IMR-90 (cell line): ENCODE results near the gene NACC2.

ENCODE experiments used
- BHLHE40 ChIP-seq: fragments of 150-350 bp; IDR thresholded peaks from 2 replicates; pipeline ENCODE4 v1.6.1; 2016; ENCODE audit warnings: mild to moderate bottlenecking, low read depth, low read length
- CEBPB ChIP-seq: IDR thresholded peaks from 2 replicates; pipeline ENCODE4 v1.6.1; 2012; ENCODE audit warnings: low read depth, low read length, improper control_type of control experiment
- CHD1 ChIP-seq: IDR thresholded peaks from 2 replicates; pipeline ENCODE4 v1.6.1; 2012; ENCODE audit warnings: low read depth, low read length, improper control_type of control experiment
- FOS ChIP-seq: fragments of 150-350 bp; IDR thresholded peaks from 2 replicates; pipeline ENCODE4 v1.6.1; 2016; ENCODE audit warnings: low read depth, low read length
- MXI1 ChIP-seq: IDR thresholded peaks from 2 replicates; pipeline ENCODE4 v1.6.1; 2012; ENCODE audit warnings: low read depth, mild to moderate bottlenecking, low read length, moderate library complexity, borderline replicate concordance
- POLR2A ChIP-seq: IDR thresholded peaks from 2 replicates; pipeline ENCODE4 v1.6.1; 2012; ENCODE audit warnings: mild to moderate bottlenecking, low read depth, low read length
- RAD21 ChIP-seq: IDR thresholded peaks from 2 replicates; pipeline ENCODE4 v1.6.1; 2012; ENCODE audit warnings: low read length, improper control_type of control experiment
- RCOR1 ChIP-seq: IDR thresholded peaks from 2 replicates; pipeline ENCODE4 v1.6.1; 2012; ENCODE audit warnings: mild to moderate bottlenecking, low read length, improper control_type of control experiment; ENCODE audit not compliant: insufficient replicate concordance
- RFX5 ChIP-seq: IDR thresholded peaks from 2 replicates; pipeline ENCODE4 v1.8.0; 2012; ENCODE audit warnings: low read depth, mild to moderate bottlenecking, low read length, moderate library complexity
- SMC3 ChIP-seq: fragments of 150-350 bp; IDR thresholded peaks from 2 replicates; pipeline ENCODE4 v1.6.1; 2016; ENCODE audit warnings: low read depth, mild to moderate bottlenecking, antibody characterized with exemption, low read length, moderate library complexity
- USF2 ChIP-seq: fragments of 150-350 bp; IDR thresholded peaks from 2 replicates; pipeline ENCODE4 v1.6.1; 2017; ENCODE audit warnings: mild to moderate bottlenecking, antibody characterized with exemption, low read length, low read depth
- TF ChIP-seq, protein P1 (sequence below): conservative IDR thresholded peaks from 2 replicates; pipeline ENCODE4 v1.5.1; 2012; ENCODE audit warnings: mild to moderate bottlenecking, low read depth, low read length, improper control_type of control experiment
- TF ChIP-seq, protein P2 (sequence below): fragments of 150-350 bp; IDR thresholded peaks from 2 replicates; pipeline ENCODE4 v1.6.1; 2016; ENCODE audit warnings: low read depth, mild to moderate bottlenecking, low read length, moderate library complexity, borderline replicate concordance

DNA sequence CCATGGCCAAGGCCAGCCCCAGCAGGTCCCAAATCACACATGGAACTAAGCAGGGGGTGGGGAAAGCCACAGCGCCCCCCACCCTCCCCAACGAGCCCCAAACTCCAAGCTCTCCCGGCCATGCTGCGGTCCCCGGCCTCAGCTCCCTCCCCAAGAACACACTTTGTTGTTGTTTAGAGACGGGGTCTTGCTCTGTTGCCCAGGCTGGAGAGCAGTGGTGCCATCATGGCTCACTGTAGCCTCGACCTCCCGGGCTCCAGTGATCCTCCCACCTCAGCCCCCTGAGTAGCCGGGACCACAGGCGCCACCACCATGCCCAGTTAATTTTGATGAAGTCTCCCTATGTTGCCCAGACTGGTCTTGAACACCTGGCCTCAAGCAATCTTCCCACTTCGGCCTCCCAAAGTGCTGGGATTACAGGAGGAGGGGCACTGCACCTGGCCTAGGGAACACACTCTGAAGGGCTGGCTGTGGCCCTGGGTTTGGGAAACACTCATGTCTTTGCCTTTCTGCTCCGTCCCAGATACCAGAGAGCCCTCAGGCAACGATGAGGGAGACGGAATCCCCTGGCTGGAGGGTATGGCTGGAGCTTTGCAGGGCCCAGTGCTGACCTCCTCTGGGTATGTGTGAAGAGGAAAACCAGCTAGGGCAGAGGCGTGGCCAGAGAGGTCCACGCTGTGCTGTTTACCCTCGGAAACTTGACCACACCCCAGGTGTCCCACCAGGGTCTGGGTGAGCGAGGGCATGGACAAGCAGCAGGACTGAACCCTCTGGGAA, 80.8 kb downstream of the NACC2 start:
- TF ChIP-seq, protein P1, sequence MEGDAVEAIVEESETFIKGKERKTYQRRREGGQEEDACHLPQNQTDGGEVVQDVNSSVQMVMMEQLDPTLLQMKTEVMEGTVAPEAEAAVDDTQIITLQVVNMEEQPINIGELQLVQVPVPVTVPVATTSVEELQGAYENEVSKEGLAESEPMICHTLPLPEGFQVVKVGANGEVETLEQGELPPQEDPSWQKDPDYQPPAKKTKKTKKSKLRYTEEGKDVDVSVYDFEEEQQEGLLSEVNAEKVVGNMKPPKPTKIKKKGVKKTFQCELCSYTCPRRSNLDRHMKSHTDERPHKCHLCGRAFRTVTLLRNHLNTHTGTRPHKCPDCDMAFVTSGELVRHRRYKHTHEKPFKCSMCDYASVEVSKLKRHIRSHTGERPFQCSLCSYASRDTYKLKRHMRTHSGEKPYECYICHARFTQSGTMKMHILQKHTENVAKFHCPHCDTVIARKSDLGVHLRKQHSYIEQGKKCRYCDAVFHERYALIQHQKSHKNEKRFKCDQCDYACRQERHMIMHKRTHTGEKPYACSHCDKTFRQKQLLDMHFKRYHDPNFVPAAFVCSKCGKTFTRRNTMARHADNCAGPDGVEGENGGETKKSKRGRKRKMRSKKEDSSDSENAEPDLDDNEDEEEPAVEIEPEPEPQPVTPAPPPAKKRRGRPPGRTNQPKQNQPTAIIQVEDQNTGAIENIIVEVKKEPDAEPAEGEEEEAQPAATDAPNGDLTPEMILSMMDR = no peak
- TF ChIP-seq, protein P2, sequence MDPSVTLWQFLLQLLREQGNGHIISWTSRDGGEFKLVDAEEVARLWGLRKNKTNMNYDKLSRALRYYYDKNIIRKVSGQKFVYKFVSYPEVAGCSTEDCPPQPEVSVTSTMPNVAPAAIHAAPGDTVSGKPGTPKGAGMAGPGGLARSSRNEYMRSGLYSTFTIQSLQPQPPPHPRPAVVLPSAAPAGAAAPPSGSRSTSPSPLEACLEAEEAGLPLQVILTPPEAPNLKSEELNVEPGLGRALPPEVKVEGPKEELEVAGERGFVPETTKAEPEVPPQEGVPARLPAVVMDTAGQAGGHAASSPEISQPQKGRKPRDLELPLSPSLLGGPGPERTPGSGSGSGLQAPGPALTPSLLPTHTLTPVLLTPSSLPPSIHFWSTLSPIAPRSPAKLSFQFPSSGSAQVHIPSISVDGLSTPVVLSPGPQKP = no peak
- TF ChIP-seq POLR2A (no peak), RCOR1 (no peak), SMC3 (no peak), BHLHE40 (no peak), RFX5 (no peak), FOS (no peak), CHD1 (no peak), CEBPB (no peak), USF2 (no peak), MXI1 (no peak), RAD21 (no peak)
